B cell (primary cell): ENCODE data around the gene SHLD3. TPM values are rescaled to one million over a fixed set of nuclear protein-coding genes. Genes with fewer than 3 reads are reported as not detected.
"Not testable (repeated sequence)": the region's sequence is repeated elsewhere in the genome, so short reads cannot be mapped to it uniquely, and the experiment has no call there.

Source experiments
- ATAC-seq: fragments of 200-7000 bp; cut with Tn5 transposase; one replicate; pipeline ENCODE4 v1.10.0; 2021; ENCODE audit warnings: low read depth, mild to moderate bottlenecking, moderate number of reproducible peaks, moderate library complexity
- CTCF ChIA-PET: fragments of 350-600 bp; sonication (Branson Sonifier 250); formaldehyde crosslinking; loops from one replicate; lab custom pipeline; 2021; ENCODE audit warnings: antibody characterized with exemption, inconsistent platforms; lab: Charles Lee
- POLR2A ChIA-PET: fragments of 350-600 bp; sonication (Branson Sonifier 250); formaldehyde crosslinking; loops from one replicate; lab custom pipeline; 2021; ENCODE audit warnings: antibody characterized with exemption; lab: Charles Lee
- DNase-seq: peaks from one replicate; pipeline ENCODE4 v3.0.0; 2013
- H2AFZ ChIP-seq: 2 replicates; pipeline ENCODE4 v1.6.1; 2012; ENCODE audit warnings: mild to moderate bottlenecking, low read depth, low read length; ENCODE audit not compliant: insufficient read depth, poor library complexity, severe bottlenecking
- H3K27ac ChIP-seq, 2 donors: 1 replicate in 1 of 2; 2 replicates in 1 of 2; pipeline ENCODE4 v1.5.1; 2012 to 2013; ENCODE audit warnings: low read length in 2 of 2, mild to moderate bottlenecking in 2 of 2, moderate library complexity in 1 of 2
- H3K27me3 ChIP-seq, 4 experiments: fragments of 200-600 bp in 1 of 4; sonication (generic) in 1 of 4; replicated peaks in 1 of 4; 1 replicate in 2 of 4; 2 replicates in 2 of 4; pipeline versions ENCODE4 v1.6.1 to v1.7.0; 2013 to 2016; ENCODE audit warnings: low read length in 3 of 4, mild to moderate bottlenecking in 2 of 4, mixed read lengths in 1 of 4, moderate library complexity in 1 of 4; ENCODE audit not compliant: insufficient read depth in 4 of 4, control insufficient read depth in 3 of 4; ENCODE audit errors: control extremely low read depth in 1 of 4
- H3K36me3 ChIP-seq, 2 experiments: replicated peaks in 1 of 2; 1 replicate in 1 of 2; 2 replicates in 1 of 2; pipeline versions ENCODE4 v1.6.1 to v1.7.1; 2013; ENCODE audit warnings: low read length in 1 of 2; ENCODE audit not compliant: insufficient read depth in 2 of 2, control insufficient read depth in 1 of 2; ENCODE audit errors: control extremely low read depth in 1 of 2, extremely low read depth in 1 of 2
- H3K4me1 ChIP-seq, 2 donors: fragments of 200-600 bp in 1 of 2; sonication (generic) in 1 of 2; 1 replicate in 1 of 2; 2 replicates in 1 of 2; pipeline versions ENCODE4 v1.5.1 to v1.6.1; 2013 to 2017; ENCODE audit warnings: low read length in 2 of 2; ENCODE audit not compliant: control insufficient read depth in 2 of 2, insufficient read depth in 2 of 2
- H3K4me2 ChIP-seq: replicated peaks from 2 replicates; pipeline ENCODE3; 2012; ENCODE audit warnings: mild to moderate bottlenecking, low read depth, low read length; ENCODE audit not compliant: poor library complexity, severe bottlenecking
- H3K4me3 ChIP-seq, 5 experiments: fragments of 200-600 bp in 1 of 5; sonication (generic) in 1 of 5; 1 replicate in 3 of 5; 2 replicates in 2 of 5; pipeline versions ENCODE4 v1.5.1 to v1.7.0; 2011 to 2016; ENCODE audit warnings: low read length in 4 of 5, mild to moderate bottlenecking in 4 of 5, low read depth in 2 of 5, control low read depth in 1 of 5, moderate library complexity in 1 of 5; ENCODE audit not compliant: insufficient read depth in 1 of 5; ENCODE audit errors: control extremely low read depth in 1 of 5, extremely low read depth in 1 of 5
- H3K79me2 ChIP-seq: fragments of 200-600 bp; sonication (generic); one replicate; pipeline ENCODE4 v1.6.0; 2016; ENCODE audit warnings: low read length; ENCODE audit not compliant: control insufficient read depth, insufficient read depth
- H3K9ac ChIP-seq: fragments of 200-600 bp; sonication (generic); 2 replicates; pipeline ENCODE4 v1.6.1; 2017; ENCODE audit warnings: mild to moderate bottlenecking, low read length, moderate library complexity
- H3K9me3 ChIP-seq, 3 donors: one replicate each; pipeline versions ENCODE4 v1.6.1 to v1.7.1; 2013; ENCODE audit warnings: low read length in 2 of 3; ENCODE audit not compliant: control insufficient read depth in 2 of 3, insufficient read depth in 1 of 3; ENCODE audit errors: control extremely low read depth in 1 of 3
- H4K20me1 ChIP-seq: 2 replicates; pipeline ENCODE4 v1.6.0; 2012; ENCODE audit warnings: mild to moderate bottlenecking, low read length; ENCODE audit not compliant: insufficient read depth, control insufficient read depth, poor library complexity, severe bottlenecking
- H3K27ac Mint-ChIP-seq: one replicate; pipeline ENCODE4 v1.8.0; 2021; ENCODE audit warnings: mixed read lengths
- H3K27me3 Mint-ChIP-seq: one replicate; pipeline ENCODE4 v1.8.0; 2021; ENCODE audit warnings: mixed read lengths
- H3K4me1 Mint-ChIP-seq: one replicate; pipeline ENCODE4 v1.8.0; 2021; ENCODE audit warnings: mixed read lengths
- H3K4me3 Mint-ChIP-seq: one replicate; pipeline ENCODE4 v1.8.0; 2021; ENCODE audit warnings: mixed read lengths
- H3K9me3 Mint-ChIP-seq: one replicate; pipeline ENCODE4 v1.8.0; 2022; ENCODE audit warnings: mixed read lengths; ENCODE audit not compliant: insufficient read depth
- CTCF ChIP-seq: fragments of 200-600 bp; IDR thresholded peaks from one replicate; pipeline ENCODE4 v1.8.0; 2022; ENCODE audit warnings: antibody characterized with exemption, mild to moderate bottlenecking
- EZH2 ChIP-seq: IDR thresholded peaks from 2 replicates; pipeline ENCODE4 v1.6.1; 2012; ENCODE audit warnings: borderline replicate concordance, low read depth, mild to moderate bottlenecking, moderate library complexity, low read length; ENCODE audit not compliant: insufficient read depth, poor library complexity, severe bottlenecking
- WGBS: methylation state at CpG from one replicate; pipeline ENCODE4 v1.1.5; 2013; ENCODE audit warnings: missing lambda C conversion rate; ENCODE audit not compliant: insufficient coverage; 5-methylcytosine and 5-hydroxymethylcytosine counted together
- intact Hi-C: fragments of 100-400 bp; cut with micrococcal nuclease; formaldehyde crosslinking; loops from one replicate; pipeline ENCODE4 v1.10.0; 2022
- polyA plus RNA-seq: library from polyadenylated mRNA; depleted of rRNA; stranded (reverse); fragments of >200 nt; gene quantifications from 2 replicates; pipeline ENCODE4 v1.2.3, GENCODE V29; 2012
- total RNA-seq, 2 donors: library from RNA; stranded (reverse); fragments of 120-200 nt in 1 of 2; gene quantifications; 1 replicate in 1 of 2; 2 replicates in 1 of 2; pipeline versions ENCODE4 v1.2.3 to v1.2.4, GENCODE V29; 2013 to 2022

SHLD3 gene
- total and polyA plus RNA-seq, 2 donors (not counting 1 experiment from before 2014, with no cell fraction given): 3.7 to 6.7 TPM

- POLR2A ChIA-PET: no interaction called here
- CTCF ChIA-PET: no interaction called here
Observed at GRCh38 chr5:65672796-65673195, 48.0 kb downstream of the SHLD3 start.

GRCh38 chr5:65674749-65675148, 49.9 kb downstream of the SHLD3 start:
- Histone ChIP-seq H3K9ac (no peak overlapping the region), H3K36me3 (peaks cover 17 to 35% of the 10 kb centered on the region in 2 experiments), H3K4me1 (no peaks in the 10 kb centered on the region), H3K4me2 (no peak overlapping the region), H3K4me3 (no peak overlapping the region), H3K27me3 (no peaks in the 10 kb centered on the region), H4K20me1 (no peaks in the 10 kb centered on the region), H3K79me2 (no peaks in the 10 kb centered on the region), H3K9me3 (no peaks in the 10 kb centered on the region), H2AFZ (no peak overlapping the region), H3K27ac (no peak overlapping the region)
- no peak for TF ChIP-seq CTCF
- TF ChIP-seq EZH2: no peak
- Mint-ChIP-seq H3K4me3 (no peak overlapping the region), H3K27ac (no peak overlapping the region), H3K27me3 (no peaks in the 10 kb centered on the region), H3K9me3 (no peaks in the 10 kb centered on the region), H3K4me1 (no peaks in the 10 kb centered on the region)
- intact Hi-C loops: no loop called here
- POLR2A ChIA-PET: no interaction called here
- no peak for ATAC-seq
- DNase-seq: no peak
- CTCF ChIA-PET: no interaction called here

More at GRCh38 chr5:65672796-65673195, 48.0 kb downstream of the SHLD3 start:
- DNase-seq (no peak), ATAC-seq (no peak)
- no CpG with 5 or more reads among the region's 1 CpG for WGBS
- Histone ChIP-seq H4K20me1 (no peaks in the 10 kb centered on the region), H3K4me1 (no peaks in the 10 kb centered on the region), H3K9me3 (no peaks in the 10 kb centered on the region), H3K4me3 (no peak overlapping the region), H3K36me3 (peaks cover 17 to 35% of the 10 kb centered on the region in 2 experiments), H3K27me3 (no peaks in the 10 kb centered on the region), H3K9ac (no peak overlapping the region), H3K4me2 (no peak overlapping the region), H3K79me2 (no peaks in the 10 kb centered on the region), H2AFZ (no peak overlapping the region), H3K27ac (no peak overlapping the region)
- no peaks in the 10 kb centered on the region for H3K27me3 Mint-ChIP-seq
- H3K9me3 Mint-ChIP-seq: no peaks in the 10 kb centered on the region
- H3K4me3 Mint-ChIP-seq: no peak overlapping the region
- intact Hi-C loops: no loop called here
- no peaks in the 10 kb centered on the region for H3K4me1 Mint-ChIP-seq
- TF ChIP-seq EZH2: no peak
- TF ChIP-seq CTCF: no peak
- H3K27ac Mint-ChIP-seq: no peak overlapping the region

GRCh38 chr5:65676056-65676455, 51.2 kb downstream of the SHLD3 start:
- H2AFZ ChIP-seq, H3K27me3 ChIP-seq, DNase-seq, ATAC-seq, H3K4me3 Mint-ChIP-seq, POLR2A ChIA-PET, H3K27ac Mint-ChIP-seq, H3K4me2 ChIP-seq, H3K4me3 ChIP-seq, intact Hi-C loops, H3K4me1 Mint-ChIP-seq, H3K27me3 Mint-ChIP-seq, H4K20me1 ChIP-seq, CTCF ChIA-PET, H3K4me1 ChIP-seq, H3K9me3 Mint-ChIP-seq, H3K27ac ChIP-seq, H3K9ac ChIP-seq, H3K79me2 ChIP-seq, H3K9me3 ChIP-seq: not testable (repeated sequence)
- WGBS: no CpG with 5 or more reads among the region's 3 CpGs
- H3K36me3 ChIP-seq: peaks cover 20 to 32% of the 10 kb centered on the region in 2 experiments
